Endothelial cell (in vitro differentiated cells): Measurements from ENCODE around the gene FZR1. TPM values are rescaled to one million over a fixed set of nuclear protein-coding genes. Genes with fewer than 3 reads are reported as not detected.

Source experiments
- DNase-seq: peaks from one replicate; pipeline ENCODE4 v3.0.0; 2021; ENCODE audit warnings: low spot score
- H3K27ac Mint-ChIP-seq: one replicate; pipeline ENCODE4 v1.8.0; 2021; ENCODE audit warnings: mixed read lengths, inconsistent platforms; ENCODE audit not compliant: unreplicated experiment
- H3K27me3 Mint-ChIP-seq: one replicate; pipeline ENCODE4 v1.8.0; 2021; ENCODE audit warnings: mild to moderate bottlenecking, moderate library complexity, mixed read lengths, inconsistent platforms; ENCODE audit not compliant: unreplicated experiment
- H3K36me3 Mint-ChIP-seq: one replicate; pipeline ENCODE4 v1.8.0; 2021; ENCODE audit warnings: mild to moderate bottlenecking, low read depth, mixed read lengths, inconsistent platforms; ENCODE audit not compliant: unreplicated experiment
- H3K4me1 Mint-ChIP-seq: one replicate; pipeline ENCODE4 v1.8.0; 2021; ENCODE audit warnings: mild to moderate bottlenecking, mixed read lengths, inconsistent platforms; ENCODE audit not compliant: unreplicated experiment
- H3K4me3 Mint-ChIP-seq: one replicate; pipeline ENCODE4 v1.8.0; 2021; ENCODE audit warnings: mild to moderate bottlenecking, mixed read lengths, inconsistent platforms; ENCODE audit not compliant: unreplicated experiment
- H3K9me3 Mint-ChIP-seq: one replicate; pipeline ENCODE4 v1.8.0; 2021; ENCODE audit warnings: mixed read lengths, inconsistent platforms; ENCODE audit not compliant: unreplicated experiment
- CTCF ChIP-seq: fragments of 200-600 bp; sonication (generic); IDR thresholded peaks from one replicate; pipeline ENCODE4 v1.5.0; 2021; ENCODE audit warnings: antibody characterized with exemption; ENCODE audit not compliant: unreplicated experiment
- total RNA-seq: library from RNA; stranded (reverse); fragmentation: NEBNext Ultra II Directional; extraction: Animal tissue kit (Norgen Biotek cat#: 25700); gene quantifications from one replicate; pipeline ENCODE4 v1.2.1, GENCODE V29; 2021; ENCODE audit not compliant: unreplicated experiment

Gene FZR1
- total RNA-seq, 1 donor from 2014 or later = 38.9 TPM

- no peak for TF ChIP-seq CTCF
- no peaks in the 10 kb centered on the region for H3K9me3 Mint-ChIP-seq
- peaks cover 1% of the 10 kb centered on the region for H3K27me3 Mint-ChIP-seq
- no peak within 1 kb of the TSS for H3K27ac Mint-ChIP-seq
- no peaks in the 10 kb centered on the region for H3K4me1 Mint-ChIP-seq
- no peak within 1 kb of the TSS for H3K4me3 Mint-ChIP-seq
- DNase-seq = peak; percentile 39
- H3K36me3 Mint-ChIP-seq = peaks cover 3% of the 10 kb centered on the region
Measured at GRCh38 chr19:3585301-3586126, 79.4 kb downstream of the FZR1 start, which contains the start of gene GIPC3. Gene GIPC3 (plus strand): TSS chr19:3585478. CDS start chr19:3585598, 120 bp downstream.

- peaks cover 3% of the 10 kb centered on the region for H3K36me3 Mint-ChIP-seq
- no peaks in the 10 kb centered on the region for H3K9me3 Mint-ChIP-seq
- H3K4me3 Mint-ChIP-seq = no peak overlapping the region
- peak; percentile 61 for DNase-seq
- no peak overlapping the region for H3K27ac Mint-ChIP-seq
- H3K27me3 Mint-ChIP-seq = peaks cover 1% of the 10 kb centered on the region
- TF ChIP-seq CTCF = peak; percentile 75
- H3K4me1 Mint-ChIP-seq = no peaks in the 10 kb centered on the region
Measured at GRCh38 chr19:3586127-3586626, 80.1 kb downstream of the FZR1 start.

- no peak for TF ChIP-seq CTCF
- Mint-ChIP-seq H3K9me3 (no peaks in the 10 kb centered on the region), H3K4me1 (no peaks in the 10 kb centered on the region), H3K36me3 (peaks cover 9% of the 10 kb centered on the region), H3K27me3 (peaks cover 1% of the 10 kb centered on the region), H3K4me3 (no peak overlapping the region), H3K27ac (no peak overlapping the region)
- DNase-seq = no peak
Measured at GRCh38 chr19:3586707-3587346, 80.7 kb downstream of the FZR1 start.

Other genes starting within 250 kb of the FZR1 start
- 4.9 TPM for gene NFIC, start 139.7 kb upstream of the FZR1 start, total RNA-seq
- gene SMIM24, start 25.8 kb upstream of the FZR1 start, total RNA-seq = not detected
- not detected for gene SMIM44, start 22.9 kb upstream of the FZR1 start, total RNA-seq
- 8.7 TPM for gene DOHH, start 5.6 kb upstream of the FZR1 start, total RNA-seq
- 1.4 TPM for gene TEKTIP1, start 32.9 kb downstream of the FZR1 start, total RNA-seq
- 54.5 TPM for gene MFSD12, start 51.3 kb downstream of the FZR1 start, total RNA-seq
- gene HMG20B, start 66.6 kb downstream of the FZR1 start, total RNA-seq = 77.2 TPM
- gene GIPC3, start 79.2 kb downstream of the FZR1 start, total RNA-seq = 11.0 TPM
- gene TBXA2R, start 100.6 kb downstream of the FZR1 start, total RNA-seq = 7.3 TPM
- gene CACTIN, start 120.5 kb downstream of the FZR1 start, total RNA-seq = 31.8 TPM
- gene PIP5K1C, start 194.2 kb downstream of the FZR1 start, total RNA-seq = 65.8 TPM
- gene TJP3, start 202.1 kb downstream of the FZR1 start, total RNA-seq = 3.1 TPM